Right ventricle myocardium superior (tissue), 1 donor: ENCODE data around the gene AWAT1. TPM values are rescaled to one million over a fixed set of nuclear protein-coding genes. Genes with fewer than 3 reads are reported as not detected.
"Not testable (repeated sequence)": the region's sequence is repeated elsewhere in the genome, so short reads cannot be mapped to it uniquely, and the experiment has no call there.

Experiments used
- ATAC-seq: fragments of 200-7000 bp; cut with Tn5 transposase; one replicate; pipeline ENCODE4 v1.9.1; 2020; ENCODE audit warnings: mild to moderate bottlenecking; ENCODE audit not compliant: poor library complexity
- DNase-seq: peaks from one replicate; pipeline ENCODE4 v3.0.0-alpha.2; 2020
- intact Hi-C: fragments of 100-400 bp; cut with DNase I; formaldehyde crosslinking; loops from one replicate; pipeline ENCODE4 v1.11.2; 2022
- total RNA-seq: library from RNA; stranded (reverse); fragmentation: NEBNext Ultra II Directional; extraction: Animal tissue kit (Norgen Biotek cat#: 25700); gene quantifications from one replicate; pipeline ENCODE4 v1.2.1, GENCODE V29; 2021
- donor health status: DM: no; HTN: yes; CAD: no; lungs with severe emphysema.

The AWAT1 gene
- total RNA-seq, 1 donor from 2014 or later = not detected

GRCh38 chrX:70255452-70255851 lies 21.0 kb downstream of the AWAT1 start:
- intact Hi-C loops = no loop called here
- ATAC-seq (peak; percentile 43), DNase-seq (no peak)

DNA sequence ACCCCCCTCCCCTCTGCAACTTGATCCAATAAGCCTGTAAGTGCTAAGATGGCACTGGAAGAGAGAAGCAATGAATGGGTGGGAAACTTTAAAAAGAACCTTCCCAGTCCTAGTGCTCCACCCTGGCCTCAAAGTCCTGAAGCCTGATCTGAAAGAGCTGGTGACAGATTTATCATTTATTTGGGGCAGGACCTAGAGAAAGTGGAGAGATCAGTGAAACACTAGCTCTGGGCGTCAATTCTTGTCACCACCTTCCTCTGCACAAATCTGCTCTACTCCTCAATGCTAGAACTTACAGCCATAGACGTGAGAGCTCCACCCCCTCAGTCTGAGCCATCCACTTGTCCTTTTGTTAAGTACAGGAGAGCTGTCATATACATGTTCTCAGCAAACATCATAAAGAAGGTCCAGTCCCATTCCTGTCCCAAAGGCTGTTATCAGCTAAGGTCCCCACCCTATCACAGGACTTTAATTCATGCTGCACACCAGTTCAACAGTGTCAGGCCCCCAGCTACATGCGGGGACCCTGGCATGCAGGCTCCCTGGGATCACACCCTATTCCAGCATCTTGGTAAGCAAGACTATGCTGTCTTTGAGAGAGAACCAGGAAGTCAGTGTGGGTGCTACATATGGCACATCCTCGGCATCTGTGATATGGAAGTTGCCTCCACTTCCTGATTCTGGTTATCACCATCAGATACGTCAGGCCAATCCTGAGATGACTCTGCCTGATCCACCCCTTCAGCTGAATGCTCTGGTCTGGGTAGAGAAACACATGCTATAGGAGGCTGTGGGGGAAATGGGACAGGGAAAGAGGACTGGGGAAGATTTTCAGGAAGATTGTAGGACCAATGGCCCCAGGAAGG lies 23.2 kb downstream of the AWAT1 start:
- DNase-seq = no peak
- ATAC-seq = no peak
- intact Hi-C loops = no loop called here

DNA sequence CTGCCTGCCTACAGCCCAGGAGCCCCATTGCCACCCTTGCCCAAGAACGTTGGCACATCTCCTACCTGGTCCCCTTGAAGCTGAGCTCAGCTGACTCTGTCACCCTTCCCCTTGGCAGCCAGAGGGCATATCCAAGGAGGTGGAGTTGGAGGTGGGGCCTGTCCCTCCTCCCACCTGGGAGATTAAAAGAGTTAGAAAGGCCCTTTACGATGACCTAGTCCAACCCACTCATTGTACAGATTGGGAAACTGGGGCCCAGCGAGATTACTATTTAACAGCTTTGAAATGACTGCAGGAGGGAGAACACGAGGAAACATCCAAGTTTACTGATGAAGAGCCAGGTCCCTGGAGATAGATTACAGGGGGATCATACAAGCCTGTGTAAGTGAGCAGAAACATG lies 25.6 kb downstream of the AWAT1 start, which contains the start of gene P2RY4:
TSS of gene P2RY4 (minus strand) at position 101 of the 400 bp plus-strand sequence. CDS start 580 bp downstream, outside the sequence.
- no peak for DNase-seq
- intact Hi-C loops = loop anchor here (5.0 kb wide), 1 partner anchor 63 kb away; no protein-coding TSS in a partner anchor
- ATAC-seq = no peak

- intact Hi-C loops = loop anchor here (5.0 kb wide), 1 partner anchor 66 kb away; no protein-coding TSS in a partner anchor
- DNase-seq (peak; percentile 42), ATAC-seq (peak; percentile 67)
Observed at GRCh38 chrX:70262952-70263567, 28.6 kb downstream of the AWAT1 start.

DNA sequence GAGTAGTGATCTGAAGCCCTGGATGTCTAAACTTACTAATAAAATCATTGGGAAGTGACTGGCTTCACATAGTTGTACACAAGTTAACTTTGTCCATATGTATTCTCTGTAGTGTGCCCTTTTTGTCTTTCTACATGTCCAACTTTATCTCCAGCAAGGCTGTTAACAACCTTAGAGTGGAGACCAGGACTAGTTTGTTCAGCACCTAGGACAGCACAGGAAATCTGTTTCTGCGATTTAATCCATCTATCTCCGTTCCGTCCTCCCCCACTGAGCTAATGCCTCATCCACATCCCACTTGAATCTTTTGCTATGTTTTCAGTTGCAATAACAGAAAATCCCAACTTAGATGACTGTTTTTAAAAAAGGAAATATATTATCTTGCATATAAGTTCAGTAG lies 30.3 kb downstream of the AWAT1 start:
- ATAC-seq (no peak), DNase-seq (no peak)
- intact Hi-C loops = loop anchor here (5.0 kb wide), 1 partner anchor 67 kb away; no protein-coding TSS in a partner anchor

GRCh38 chrX:70268034-70268433 lies 33.6 kb downstream of the AWAT1 start, which contains the start of gene ARR3:
ARR3 (plus strand) TSS chrX:70268334; CDS start chrX:70269386, 1,052 bp downstream.
- ATAC-seq = no peak
- intact Hi-C loops = no loop called here

GRCh38 chrX:70274029-70274428 lies 39.6 kb downstream of the AWAT1 start:
- ATAC-seq, intact Hi-C loops, DNase-seq: not testable (repeated sequence)

More at GRCh38 chrX:70268034-70268433, 33.6 kb downstream of the AWAT1 start, which contains the start of gene ARR3:
- no peak for DNase-seq

GRCh38 chrX:70279081-70279480 lies 44.6 kb downstream of the AWAT1 start:
- intact Hi-C loops = no loop called here
- no peak for DNase-seq
- ATAC-seq = no peak

DNA sequence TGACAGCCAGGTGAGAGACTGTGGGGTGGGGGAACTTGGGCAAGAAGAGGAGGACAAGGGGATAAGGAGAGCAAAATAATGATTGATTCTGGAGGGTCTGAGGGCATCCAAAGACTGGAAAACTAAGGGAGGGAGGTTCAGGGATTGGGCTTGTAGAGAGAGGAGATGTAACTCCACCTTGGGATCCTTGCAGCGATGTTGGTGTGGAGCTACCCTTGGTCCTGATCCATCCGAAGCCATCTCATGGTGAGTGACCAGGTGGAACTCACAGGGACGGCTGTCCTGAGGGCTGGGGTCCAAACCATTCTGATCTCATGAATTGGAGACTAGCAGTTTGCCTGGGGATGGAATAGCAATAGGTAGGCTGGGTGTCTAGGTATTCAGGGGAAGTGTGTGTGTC lies 46.1 kb downstream of the AWAT1 start:
- ATAC-seq (no peak), DNase-seq (no peak)
- intact Hi-C loops = no loop called here

DNA sequence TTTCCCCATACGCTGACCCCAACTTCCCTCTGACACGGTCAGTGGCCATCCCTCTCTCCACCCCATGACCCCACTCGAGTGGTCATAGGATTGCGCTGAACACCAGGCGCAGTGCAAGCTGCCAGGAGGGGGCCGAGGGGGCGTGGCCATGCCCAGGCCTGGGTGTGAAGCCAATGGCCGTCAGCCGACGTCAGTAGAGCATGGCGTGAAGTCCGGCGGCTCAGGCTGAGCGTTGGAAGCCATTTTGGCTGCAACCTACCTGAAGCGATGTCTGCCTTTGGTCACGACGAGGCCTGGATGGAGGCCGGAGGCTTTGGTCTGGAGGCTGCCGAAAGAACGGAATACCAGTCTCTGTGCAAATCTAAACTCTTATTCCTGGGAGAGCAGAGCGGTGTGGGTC lies 47.5 kb downstream of the AWAT1 start, which contains the start of gene RAB41:
TSS of gene RAB41 (plus strand) at position 222 of the 400 bp plus-strand sequence. CDS start at position 268, 46 bp downstream.
- no peak for DNase-seq
- intact Hi-C loops = no loop called here
- ATAC-seq = no peak

DNA sequence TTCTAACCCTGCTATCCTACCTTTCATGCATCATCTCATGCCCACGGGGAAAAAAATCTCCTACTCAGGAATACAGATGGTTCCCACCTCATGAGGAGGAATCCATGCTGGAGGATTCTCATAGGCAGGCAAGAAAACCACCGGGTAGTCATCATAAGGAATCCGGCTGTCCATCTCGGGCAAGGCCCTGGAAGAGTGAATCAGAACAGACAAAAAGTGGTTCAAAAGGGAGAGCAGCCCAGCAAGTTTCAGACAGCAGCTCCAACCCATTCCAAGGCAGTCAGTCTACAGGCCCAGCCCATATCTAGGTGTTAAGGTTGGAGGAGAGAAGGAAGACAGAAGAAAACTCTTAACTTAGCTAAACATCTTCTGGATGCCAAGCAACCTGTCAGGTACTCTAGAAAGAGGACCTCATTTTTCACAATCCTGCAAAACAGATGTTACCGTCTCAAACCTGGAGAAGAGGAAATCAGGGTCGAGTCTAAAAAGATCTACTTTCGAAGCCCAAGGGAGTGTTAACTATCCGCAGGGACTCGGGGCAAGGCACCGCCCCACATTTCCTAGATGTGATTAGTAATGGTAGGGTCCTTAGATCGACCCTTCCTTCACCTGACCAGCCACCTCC lies 54.8 kb downstream of the AWAT1 start:
- intact Hi-C loops = no loop called here
- no peak for DNase-seq
- ATAC-seq = no peak

Other genes with a start within 250 kb of the AWAT1 start
- gene AWAT2, start 184.7 kb upstream of the AWAT1 start, total RNA-seq = not detected
- gene OTUD6A, start 172.2 kb upstream of the AWAT1 start, total RNA-seq = not detected
- gene IGBP1, start 101.2 kb upstream of the AWAT1 start, total RNA-seq = 52.7 TPM
- not detected for gene DGAT2L6, start 57.2 kb upstream of the AWAT1 start, total RNA-seq
- not detected for gene P2RY4, start 25.5 kb downstream of the AWAT1 start, total RNA-seq
- not detected for gene ARR3, start 33.7 kb downstream of the AWAT1 start, total RNA-seq
- not detected for gene RAB41, start 47.5 kb downstream of the AWAT1 start, total RNA-seq
- 34.6 TPM for gene PDZD11, start 55.3 kb downstream of the AWAT1 start, total RNA-seq
- 0.19 TPM for gene KIF4A, start 55.4 kb downstream of the AWAT1 start, total RNA-seq
- not detected for gene GDPD2, start 188.7 kb downstream of the AWAT1 start, total RNA-seq
- gene DLG3, start 210.2 kb downstream of the AWAT1 start, total RNA-seq = 7.4 TPM